H4 (cell line): ENCODE results near the gene CDH4. TPM values are rescaled to one million over a fixed set of nuclear protein-coding genes. Genes with fewer than 3 reads are reported as not detected.

Source experiments
- DNase-seq: peaks from one replicate; pipeline ENCODE4 v3.0.0-alpha.2; 2015; ENCODE audit warnings: low spot score
- total RNA-seq: library from RNA; depleted of rRNA; stranded (reverse); fragments of >200 nt; shearing (Covaris generic); gene quantifications from 2 replicates; pipeline ENCODE4 v1.2.3, GENCODE V29; 2014

The CDH4 gene
- total RNA-seq, 1 experiment from 2014 or later: 0.14 TPM

GRCh38 chr20:61731363-61732181, 479.5 kb downstream of the CDH4 start:
- no peak for DNase-seq

GRCh38 chr20:61732511-61733210, 480.6 kb downstream of the CDH4 start:
- no peak for DNase-seq

- DNase-seq: no peak
Measured at GRCh38 chr20:61733216-61733615, 481.2 kb downstream of the CDH4 start.

- no peak for DNase-seq
Measured at GRCh38 chr20:61733891-61734732, 482.1 kb downstream of the CDH4 start.

- no peak for DNase-seq
Measured at GRCh38 chr20:61734733-61735502, 482.9 kb downstream of the CDH4 start.

GRCh38 chr20:61735503-61735785, 483.4 kb downstream of the CDH4 start:
- DNase-seq: no peak

- DNase-seq: no peak
Measured at GRCh38 chr20:61736001-61736635, 484.1 kb downstream of the CDH4 start.

GRCh38 chr20:61736751-61737310, 484.8 kb downstream of the CDH4 start:
- DNase-seq: no peak

GRCh38 chr20:61737346-61737745, 485.3 kb downstream of the CDH4 start:
- DNase-seq: no peak

GRCh38 chr20:61737812-61738443, 485.9 kb downstream of the CDH4 start:
- DNase-seq: no peak

GRCh38 chr20:61738601-61739069, 486.6 kb downstream of the CDH4 start:
- no peak for DNase-seq

GRCh38 chr20:61739086-61739831, 487.2 kb downstream of the CDH4 start:
- no peak for DNase-seq

- DNase-seq: no peak
Measured at GRCh38 chr20:61739832-61740118, 487.7 kb downstream of the CDH4 start.

GRCh38 chr20:61742097-61742825, 490.2 kb downstream of the CDH4 start:
- DNase-seq: no peak

GRCh38 chr20:61743606-61744005, 491.5 kb downstream of the CDH4 start:
- DNase-seq: no peak

- DNase-seq: no peak
Measured at GRCh38 chr20:61744691-61745396, 492.8 kb downstream of the CDH4 start.

GRCh38 chr20:61745397-61746146, 493.5 kb downstream of the CDH4 start:
- no peak for DNase-seq
